K562 (cell line): Measurements from ENCODE around the gene CMTR2. TPM values are rescaled to one million over a fixed set of nuclear protein-coding genes. Genes with fewer than 3 reads are reported as not detected.

Experiments
- BCL6 ChIP-seq: fragments of 250-450 bp; sonication (Bioruptor Pico); IDR thresholded peaks from 2 replicates; pipeline ENCODE4 v1.4.0; 2020
- CBX3 ChIP-seq, 2 experiments: IDR thresholded peaks; 1 replicate in 1 of 2; 2 replicates in 1 of 2; pipeline ENCODE4 v1.6.1; 2012; ENCODE audit warnings: inconsistent platforms in 2 of 2, low read length in 2 of 2, borderline replicate concordance in 1 of 2, control low read depth in 1 of 2
- CCAR2 ChIP-seq: fragments of 200-400 bp; formaldehyde crosslinking; IDR thresholded peaks from 2 replicates; pipeline ENCODE4 v1.6.1; 2017; ENCODE audit warnings: mild to moderate bottlenecking, low read depth, low read length
- E2F1 ChIP-seq: sonication (generic); formaldehyde crosslinking; IDR thresholded peaks from 2 replicates; pipeline ENCODE4 v1.8.1; 2023; ENCODE audit warnings: mild to moderate bottlenecking, missing genetic modification reagents, moderate library complexity
- HDAC2 ChIP-seq: fragments of 450-650 bp; IDR thresholded peaks from 2 replicates; pipeline ENCODE4 v1.6.1; 2016; ENCODE audit warnings: mild to moderate bottlenecking
- LEF1 ChIP-seq: fragments of 450-650 bp; IDR thresholded peaks from 2 replicates; pipeline ENCODE4 v1.6.1; 2016; ENCODE audit warnings: mild to moderate bottlenecking
- MTA3 ChIP-seq: fragments of 450-650 bp; formaldehyde crosslinking; IDR thresholded peaks from 2 replicates; pipeline ENCODE4 v1.6.1; 2017; ENCODE audit warnings: mild to moderate bottlenecking, borderline replicate concordance
- PREB ChIP-seq: sonication (generic); formaldehyde crosslinking; IDR thresholded peaks from 2 replicates; pipeline ENCODE4 v1.8.1; 2023; ENCODE audit warnings: mild to moderate bottlenecking, missing genetic modification reagents
- RFX7 ChIP-seq: fragments of 250-450 bp; sonication (Bioruptor Pico); IDR thresholded peaks from 2 replicates; pipeline ENCODE4 v1.5.1; 2021; ENCODE audit warnings: mild to moderate bottlenecking
- VEZF1 ChIP-seq: fragments of 200-800 bp; sonication (Bioruptor generic); IDR thresholded peaks from 2 replicates; pipeline ENCODE4 v1.6.1; 2017; ENCODE audit warnings: missing genetic modification characterization, missing compliant biosample characterization
- ZFX ChIP-seq: sonication (generic); formaldehyde crosslinking; IDR thresholded peaks from 2 replicates; pipeline ENCODE4 v1.8.0; 2022; ENCODE audit warnings: mild to moderate bottlenecking, missing genetic modification reagents, moderate library complexity
- polyA plus RNA-seq, 8 experiments: library from polyadenylated mRNA; depleted of rRNA in 4 of 8; stranded (reverse) in 5 of 8; unstranded in 3 of 8; fragments of >200 nt; fragmentation: Nextera tagmentation in 2 of 8; fragmentation: Illumina TruSeq in 1 of 8; extraction: Ambion mirVana in 2 of 8; extraction: Trizol in 1 of 8; gene quantifications; 2 replicates each; pipeline versions ENCODE4 v1.2.1 to v1.2.3, GENCODE V29; 2011 to 2014; ENCODE audit warnings: inconsistent platforms in 1 of 8, missing spikeins in 1 of 8
- total RNA-seq, 7 experiments: library from RNA; depleted of rRNA in 6 of 7; stranded (reverse); fragments of >200 nt in 6 of 7; fragmentation: Illumina TruSeq in 2 of 7; extraction: Trizol in 2 of 7; gene quantifications; 2 replicates each; pipeline versions ENCODE4 v1.2.1 to v1.2.3, GENCODE V29; 2011 to 2021; ENCODE audit warnings: low replicate concordance in 1 of 7
- TF ChIP-seq, protein P1 (sequence below): fragments of 250-450 bp; sonication (Bioruptor Pico); IDR thresholded peaks from 2 replicates; pipeline ENCODE4 v1.4.0; 2020; ENCODE audit warnings: mild to moderate bottlenecking, moderate library complexity, borderline replicate concordance

CMTR2 gene
- total and polyA plus RNA-seq, 9 of the 15 experiments (the other 6 are each of a cell fraction or from before 2014, with no cell fraction given), result 4.6 to 24.8 (median 12.7) TPM

DNA sequence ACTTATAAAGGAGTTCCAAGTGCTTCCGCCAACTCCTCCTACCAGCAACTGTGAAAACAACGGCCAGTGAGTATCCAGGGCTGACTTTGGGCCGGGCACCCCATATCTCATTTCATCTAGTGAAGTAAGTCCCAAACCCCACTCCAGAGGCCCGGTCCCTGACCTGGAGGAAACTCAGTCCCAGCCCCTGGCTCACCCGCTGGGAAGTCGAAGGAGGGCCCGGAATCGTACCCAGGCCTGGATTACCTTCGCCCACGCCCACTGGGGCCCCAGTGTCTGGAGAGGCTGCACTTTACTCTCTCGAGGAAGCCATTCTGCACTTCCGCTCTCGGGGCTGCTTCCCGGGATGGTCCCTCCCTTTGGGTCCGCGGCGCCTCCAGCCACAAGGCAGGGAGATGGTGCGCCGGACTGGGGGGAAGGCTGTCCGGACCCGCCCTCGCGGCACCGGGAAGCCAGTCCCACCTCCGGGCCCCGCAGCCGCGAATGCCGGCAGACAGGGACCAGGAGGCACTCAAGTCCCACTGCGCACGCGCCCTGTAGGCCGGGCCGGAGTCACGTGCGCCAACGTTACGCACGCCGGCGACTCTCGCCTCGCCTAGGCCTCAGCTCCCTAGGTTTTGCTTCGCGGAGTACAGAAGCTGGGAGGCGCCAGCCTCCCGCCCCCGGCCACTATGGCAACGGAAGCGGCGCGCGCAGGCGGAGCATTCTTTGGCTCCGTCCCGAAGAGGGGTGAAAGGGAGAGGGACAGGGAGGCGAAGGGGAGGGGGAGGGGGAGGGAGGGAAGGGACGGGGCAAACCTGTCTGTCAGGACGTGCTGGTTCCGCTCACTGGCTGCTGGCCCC lies at the start of gene CMTR2 (continued):
- TF ChIP-seq E2F1 (CRISPR knock-in tag) (peak; percentile 27; the same call in 1 of the 2 replicates), LEF1 (peak; percentile 57), BCL6 (no peak), CCAR2 (no peak), ZFX (CRISPR knock-in tag) (peak; percentile 96), MTA3 (peak; percentile 72; the same call in 1 of the 2 replicates), RFX7 (CRISPR knock-in tag) (no peak), HDAC2 (peak; percentile 43; the same call in 1 of the 2 replicates), PREB (no peak), VEZF1 (CRISPR knock-in tag) (peak; percentile 91), CBX3 (IDR thresholded peaks at IDR 0.05; ENCODE audit: borderline replicate concordance in 1 of 2, low read length in 2 of 2) (peak in 1 of 2 experiments; percentile 40; a peak in 1 of 3 replicates)
- TF ChIP-seq, protein P1, sequence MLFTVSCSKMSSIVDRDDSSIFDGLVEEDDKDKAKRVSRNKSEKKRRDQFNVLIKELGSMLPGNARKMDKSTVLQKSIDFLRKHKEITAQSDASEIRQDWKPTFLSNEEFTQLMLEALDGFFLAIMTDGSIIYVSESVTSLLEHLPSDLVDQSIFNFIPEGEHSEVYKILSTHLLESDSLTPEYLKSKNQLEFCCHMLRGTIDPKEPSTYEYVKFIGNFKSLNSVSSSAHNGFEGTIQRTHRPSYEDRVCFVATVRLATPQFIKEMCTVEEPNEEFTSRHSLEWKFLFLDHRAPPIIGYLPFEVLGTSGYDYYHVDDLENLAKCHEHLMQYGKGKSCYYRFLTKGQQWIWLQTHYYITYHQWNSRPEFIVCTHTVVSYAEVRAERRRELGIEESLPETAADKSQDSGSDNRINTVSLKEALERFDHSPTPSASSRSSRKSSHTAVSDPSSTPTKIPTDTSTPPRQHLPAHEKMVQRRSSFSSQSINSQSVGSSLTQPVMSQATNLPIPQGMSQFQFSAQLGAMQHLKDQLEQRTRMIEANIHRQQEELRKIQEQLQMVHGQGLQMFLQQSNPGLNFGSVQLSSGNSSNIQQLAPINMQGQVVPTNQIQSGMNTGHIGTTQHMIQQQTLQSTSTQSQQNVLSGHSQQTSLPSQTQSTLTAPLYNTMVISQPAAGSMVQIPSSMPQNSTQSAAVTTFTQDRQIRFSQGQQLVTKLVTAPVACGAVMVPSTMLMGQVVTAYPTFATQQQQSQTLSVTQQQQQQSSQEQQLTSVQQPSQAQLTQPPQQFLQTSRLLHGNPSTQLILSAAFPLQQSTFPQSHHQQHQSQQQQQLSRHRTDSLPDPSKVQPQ (CRISPR knock-in tag), result 0 out of 2 replicates have a peak, but pooled peaks have one; percentile 30
